SK-N-SH treated with all-trans-retinoic acid at 6 μM for 48 hours (cell line): ENCODE data around the gene RIMKLA.
A peak's percentile ranks its signal among the peaks of the same experiment; 100 is the strongest.

Experiments
- ATAC-seq: fragments of 200-7000 bp; cut with Tn5 transposase; 3 replicates; pipeline ENCODE4 v1.9.1; 2020; ENCODE audit warnings: mild to moderate bottlenecking, moderate library complexity
- ARNTL ChIP-seq: fragments of 450-650 bp; formaldehyde crosslinking; IDR thresholded peaks from 2 replicates; pipeline ENCODE4 v1.5.0; 2020; ENCODE audit warnings: low read depth, mild to moderate bottlenecking, moderate library complexity, borderline replicate concordance
- BACH2 ChIP-seq: fragments of 250-450 bp; sonication (Bioruptor Pico); IDR thresholded peaks from 2 replicates; pipeline ENCODE4 v1.9.0; 2021; ENCODE audit warnings: mild to moderate bottlenecking, borderline replicate concordance
- CREB5 ChIP-seq: fragments of 250-450 bp; sonication (Bioruptor Pico); IDR thresholded peaks from 2 replicates; pipeline ENCODE4 v1.5.1; 2020; ENCODE audit warnings: low read depth, mild to moderate bottlenecking, moderate library complexity
- CSDC2 ChIP-seq: fragments of 250-450 bp; sonication (Bioruptor Pico); IDR thresholded peaks from 2 replicates; pipeline ENCODE4 v1.5.0; 2020; ENCODE audit warnings: mild to moderate bottlenecking, moderate library complexity
- CSRNP3 ChIP-seq: fragments of 250-450 bp; sonication (Bioruptor Pico); IDR thresholded peaks from 2 replicates; pipeline ENCODE4 v1.5.1; 2021; ENCODE audit warnings: mild to moderate bottlenecking, moderate library complexity
- ESRRG ChIP-seq: fragments of 250-450 bp; sonication (Bioruptor Pico); IDR thresholded peaks from 2 replicates; pipeline ENCODE4 v1.6.1; 2021; ENCODE audit warnings: mild to moderate bottlenecking
- GLIS3 ChIP-seq: fragments of 250-450 bp; sonication (Bioruptor Pico); IDR thresholded peaks from 2 replicates; pipeline ENCODE4 v1.5.0; 2020; ENCODE audit warnings: mild to moderate bottlenecking, moderate library complexity
- ISL1 ChIP-seq: fragments of 250-450 bp; sonication (Bioruptor Pico); IDR thresholded peaks from 2 replicates; pipeline ENCODE4 v2.1.2; 2022; ENCODE audit warnings: mild to moderate bottlenecking, moderate library complexity
- OSR1 ChIP-seq: fragments of 250-450 bp; sonication (Bioruptor Pico); IDR thresholded peaks from 2 replicates; pipeline ENCODE4 v1.8.0; 2022; ENCODE audit warnings: moderate library complexity, mild to moderate bottlenecking, inconsistent platforms
- PPARA ChIP-seq: fragments of 250-450 bp; sonication (Bioruptor Pico); IDR thresholded peaks from 2 replicates; pipeline ENCODE4 v1.5.0; 2020; ENCODE audit warnings: mild to moderate bottlenecking, borderline replicate concordance
- RARB ChIP-seq: fragments of 250-450 bp; sonication (Bioruptor Pico); IDR thresholded peaks from 2 replicates; pipeline ENCODE4 v1.8.0; 2021; ENCODE audit warnings: mild to moderate bottlenecking, moderate library complexity
- SNAI2 ChIP-seq: fragments of 250-450 bp; sonication (Bioruptor Pico); IDR thresholded peaks from 2 replicates; pipeline ENCODE4 v1.5.0; 2020; ENCODE audit warnings: mild to moderate bottlenecking, moderate library complexity
- TCF4 ChIP-seq: fragments of 250-450 bp; sonication (Bioruptor Pico); IDR thresholded peaks from 2 replicates; pipeline ENCODE4 v1.8.0; 2021; ENCODE audit warnings: mild to moderate bottlenecking, moderate library complexity, borderline replicate concordance
- TOX ChIP-seq: fragments of 250-450 bp; sonication (Bioruptor Pico); IDR thresholded peaks from 2 replicates; pipeline ENCODE4 v1.8.0; 2021; ENCODE audit warnings: mild to moderate bottlenecking, moderate library complexity, borderline replicate concordance
- TSHZ2 ChIP-seq: fragments of 250-450 bp; sonication (Bioruptor Pico); IDR thresholded peaks from 2 replicates; pipeline ENCODE4 v1.5.0; 2020; ENCODE audit warnings: mild to moderate bottlenecking, moderate library complexity
- ZC3H10 ChIP-seq: fragments of 250-450 bp; sonication (Bioruptor Pico); IDR thresholded peaks from 2 replicates; pipeline ENCODE4 v1.5.1; 2021; ENCODE audit warnings: mild to moderate bottlenecking, moderate library complexity
- ZFP3 ChIP-seq: fragments of 250-450 bp; sonication (Bioruptor Pico); IDR thresholded peaks from 2 replicates; pipeline ENCODE4 v1.5.0; 2020; ENCODE audit warnings: mild to moderate bottlenecking, moderate library complexity
- ZFP30 ChIP-seq: fragments of 450-650 bp; formaldehyde crosslinking; IDR thresholded peaks from 2 replicates; pipeline ENCODE4 v1.5.0; 2022; ENCODE audit warnings: mild to moderate bottlenecking, moderate library complexity
- ZNF565 ChIP-seq: fragments of 450-650 bp; formaldehyde crosslinking; conservative IDR thresholded peaks from 2 replicates; pipeline ENCODE4 v1.5.0; 2020; ENCODE audit warnings: low read depth, mild to moderate bottlenecking, moderate library complexity
- ZNF70 ChIP-seq: fragments of 450-650 bp; formaldehyde crosslinking; IDR thresholded peaks from 2 replicates; pipeline ENCODE4 v1.5.0; 2020; ENCODE audit warnings: mild to moderate bottlenecking, moderate library complexity
- ZNF8 ChIP-seq: fragments of 450-650 bp; formaldehyde crosslinking; IDR thresholded peaks from 2 replicates; pipeline ENCODE4 v1.5.0; 2020; ENCODE audit warnings: mild to moderate bottlenecking, moderate library complexity
- TF ChIP-seq, protein P1 (sequence below): fragments of 250-450 bp; sonication (Bioruptor Pico); IDR thresholded peaks from 2 replicates; pipeline ENCODE4 v1.8.0; 2021; ENCODE audit warnings: low read depth, mild to moderate bottlenecking, moderate library complexity, borderline replicate concordance
- TF ChIP-seq, protein P2 (sequence below): fragments of 250-450 bp; sonication (Bioruptor Pico); IDR thresholded peaks from 2 replicates; pipeline ENCODE4 v1.8.0; 2020; ENCODE audit warnings: mild to moderate bottlenecking, moderate library complexity, borderline replicate concordance

Gene RIMKLA

GRCh38 chr1:42333662-42334239 is 46.8 kb upstream of the RIMKLA start:
- TF ChIP-seq ZNF70 (no peak), CREB5 (no peak), ISL1 (no peak), ZNF565 (CRISPR knock-in tag) (no peak), SNAI2 (CRISPR knock-in tag) (no peak), ESRRG (CRISPR knock-in tag) (no peak), GLIS3 (CRISPR knock-in tag) (no peak), PPARA (CRISPR knock-in tag) (no peak), TOX (CRISPR knock-in tag) (no peak), CSDC2 (CRISPR knock-in tag) (no peak), TCF4 (no peak), OSR1 (no peak), RARB (CRISPR knock-in tag) (no peak), CSRNP3 (CRISPR knock-in tag) (no peak), ZC3H10 (no peak), ZNF8 (CRISPR knock-in tag) (no peak), ARNTL (no peak)
- TF ChIP-seq, protein P1, sequence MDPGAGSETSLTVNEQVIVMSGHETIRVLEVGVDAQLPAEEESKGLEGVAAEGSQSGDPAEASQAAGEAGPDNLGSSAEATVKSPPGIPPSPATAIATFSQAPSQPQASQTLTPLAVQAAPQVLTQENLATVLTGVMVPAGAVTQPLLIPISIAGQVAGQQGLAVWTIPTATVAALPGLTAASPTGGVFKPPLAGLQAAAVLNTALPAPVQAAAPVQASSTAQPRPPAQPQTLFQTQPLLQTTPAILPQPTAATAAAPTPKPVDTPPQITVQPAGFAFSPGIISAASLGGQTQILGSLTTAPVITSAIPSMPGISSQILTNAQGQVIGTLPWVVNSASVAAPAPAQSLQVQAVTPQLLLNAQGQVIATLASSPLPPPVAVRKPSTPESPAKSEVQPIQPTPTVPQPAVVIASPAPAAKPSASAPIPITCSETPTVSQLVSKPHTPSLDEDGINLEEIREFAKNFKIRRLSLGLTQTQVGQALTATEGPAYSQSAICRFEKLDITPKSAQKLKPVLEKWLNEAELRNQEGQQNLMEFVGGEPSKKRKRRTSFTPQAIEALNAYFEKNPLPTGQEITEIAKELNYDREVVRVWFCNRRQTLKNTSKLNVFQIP (CRISPR knock-in tag): no peak
- ATAC-seq: peak; percentile 3; the same call in 2 of the 3 replicates

- TF ChIP-seq CREB5 (no peak), ZNF565 (CRISPR knock-in tag) (no peak), TCF4 (no peak), CSRNP3 (CRISPR knock-in tag) (no peak), BACH2 (CRISPR knock-in tag) (no peak), CSDC2 (CRISPR knock-in tag) (no peak), OSR1 (no peak), ISL1 (no peak), GLIS3 (CRISPR knock-in tag) (no peak), ZC3H10 (no peak), TOX (CRISPR knock-in tag) (no peak), ZNF8 (CRISPR knock-in tag) (no peak), ZFP30 (CRISPR knock-in tag) (no peak), PPARA (CRISPR knock-in tag) (no peak), ZFP3 (CRISPR knock-in tag) (no peak), TSHZ2 (CRISPR knock-in tag) (no peak), RARB (CRISPR knock-in tag) (no peak), SNAI2 (CRISPR knock-in tag) (no peak)
- TF ChIP-seq, protein P2, sequence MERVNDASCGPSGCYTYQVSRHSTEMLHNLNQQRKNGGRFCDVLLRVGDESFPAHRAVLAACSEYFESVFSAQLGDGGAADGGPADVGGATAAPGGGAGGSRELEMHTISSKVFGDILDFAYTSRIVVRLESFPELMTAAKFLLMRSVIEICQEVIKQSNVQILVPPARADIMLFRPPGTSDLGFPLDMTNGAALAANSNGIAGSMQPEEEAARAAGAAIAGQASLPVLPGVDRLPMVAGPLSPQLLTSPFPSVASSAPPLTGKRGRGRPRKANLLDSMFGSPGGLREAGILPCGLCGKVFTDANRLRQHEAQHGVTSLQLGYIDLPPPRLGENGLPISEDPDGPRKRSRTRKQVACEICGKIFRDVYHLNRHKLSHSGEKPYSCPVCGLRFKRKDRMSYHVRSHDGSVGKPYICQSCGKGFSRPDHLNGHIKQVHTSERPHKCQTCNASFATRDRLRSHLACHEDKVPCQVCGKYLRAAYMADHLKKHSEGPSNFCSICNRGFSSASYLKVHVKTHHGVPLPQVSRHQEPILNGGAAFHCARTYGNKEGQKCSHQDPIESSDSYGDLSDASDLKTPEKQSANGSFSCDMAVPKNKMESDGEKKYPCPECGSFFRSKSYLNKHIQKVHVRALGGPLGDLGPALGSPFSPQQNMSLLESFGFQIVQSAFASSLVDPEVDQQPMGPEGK (CRISPR knock-in tag): no peak
- TF ChIP-seq, protein P1 (CRISPR knock-in tag): no peak
- TF ChIP-seq, all 23 proteins: peak for 0
- peak; percentile 80 for ATAC-seq
These were observed 46.1 kb upstream of the RIMKLA start for GRCh38 chr1:42334240-42335049.
